Urinary bladder (tissue), 4 donors: Measurements from ENCODE around the gene ZNF655. TPM values are rescaled to one million over a fixed set of nuclear protein-coding genes. Genes with fewer than 3 reads are reported as not detected.

Experiments
- DNase-seq: peaks from one replicate; pipeline ENCODE4 v3.0.0-alpha.2; 2015; ENCODE audit errors: extremely low spot score
- H3K27ac ChIP-seq: one replicate; pipeline ENCODE4 v1.5.1; 2013; ENCODE audit warnings: low read depth, mild to moderate bottlenecking, moderate library complexity
- H3K36me3 ChIP-seq: one replicate; pipeline ENCODE4 v1.6.1; 2013; ENCODE audit warnings: mild to moderate bottlenecking, moderate library complexity; ENCODE audit not compliant: insufficient read depth
- H3K4me1 ChIP-seq: one replicate; pipeline ENCODE4 v1.6.1; 2013; ENCODE audit warnings: mild to moderate bottlenecking, moderate library complexity; ENCODE audit not compliant: insufficient read depth
- H3K4me3 ChIP-seq: one replicate; pipeline ENCODE4 v1.5.1; 2013; ENCODE audit warnings: low read depth, low read length
- WGBS: extraction: QIAGEN DNeasy Blood & Tissue Kit; methylation state at CpG from one replicate; pipeline ENCODE4 v1.1.7; 2013; 5-methylcytosine and 5-hydroxymethylcytosine counted together
- polyA plus RNA-seq: library from polyadenylated mRNA; stranded (reverse); fragments of 200-250 nt; gene quantifications from one replicate; pipeline ENCODE4 v1.2.3, GENCODE V29; 2013
- total RNA-seq: library from RNA; depleted of rRNA; stranded (reverse); fragments of >200 nt; gene quantifications from one replicate; pipeline ENCODE4 v1.2.3, GENCODE V29; 2014
- donor health status: healthy with polysubstance abuse.
- donor health status: healthy.

The ZNF655 gene
- total and polyA plus RNA-seq, 2 donors: 52.0 to 127 TPM

DNA sequence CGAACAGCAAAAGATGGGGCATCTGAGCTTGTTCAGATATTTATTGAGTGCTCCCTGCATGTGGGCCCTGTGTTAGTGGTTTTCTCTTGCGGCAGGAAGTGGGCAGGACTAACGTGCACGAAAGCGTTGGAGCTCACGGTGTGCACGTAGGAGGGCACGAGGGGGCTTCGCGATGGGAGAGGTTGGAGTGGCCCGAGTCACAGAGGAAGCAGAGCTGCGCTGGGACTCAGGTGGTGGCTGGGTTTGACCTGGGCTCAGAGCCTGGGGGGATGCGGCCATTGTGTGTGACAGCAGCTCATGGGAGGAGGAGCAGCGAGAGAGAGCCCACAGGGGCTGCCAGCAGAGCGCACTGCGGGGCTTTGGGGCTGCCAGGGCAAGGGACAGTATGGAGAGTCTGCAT, 66.0 kb downstream of the ZNF655 start:
- DNase-seq: no peak
- Histone ChIP-seq H3K27ac (no peak overlapping the region), H3K36me3 (peaks cover 11% of the 10 kb centered on the region), H3K4me3 (no peak overlapping the region), H3K4me1 (no peaks in the 10 kb centered on the region)
- 87% methylated on average over 16 of the region's 16 CpGs for WGBS

- Histone ChIP-seq H3K4me3 (no peak overlapping the region), H3K27ac (no peak overlapping the region), H3K4me1 (no peaks in the 10 kb centered on the region), H3K36me3 (peaks cover 14% of the 10 kb centered on the region)
- DNase-seq: no peak
- WGBS: 86% methylated on average over 5 of the region's 5 CpGs
Measured at GRCh38 chr7:99625321-99625720, 66.9 kb downstream of the ZNF655 start.

DNA sequence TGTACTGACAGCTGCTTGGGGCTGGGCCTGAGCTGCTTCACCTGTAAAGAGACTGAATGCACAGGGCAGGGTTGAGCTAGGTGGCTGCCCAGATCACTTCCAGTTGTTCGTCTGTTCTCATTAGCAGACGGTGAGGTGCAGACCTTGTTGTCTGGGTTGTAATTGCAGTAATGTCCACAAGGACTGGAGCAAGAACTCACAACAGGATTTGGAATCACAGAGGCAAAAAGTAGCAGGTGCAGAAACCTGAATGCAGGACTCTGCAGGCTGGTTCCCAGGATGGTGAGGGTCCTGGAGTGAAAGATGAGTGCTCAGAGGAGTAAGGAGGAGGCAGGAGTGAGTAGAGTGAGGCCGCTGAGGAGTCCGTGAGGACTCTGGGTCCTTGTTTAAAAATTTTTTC, 67.5 kb downstream of the ZNF655 start:
- Histone ChIP-seq H3K36me3 (peaks cover 14% of the 10 kb centered on the region), H3K4me3 (no peak overlapping the region), H3K4me1 (no peaks in the 10 kb centered on the region), H3K27ac (no peak overlapping the region)
- WGBS: 93% methylated on average over 4 of the region's 4 CpGs
- DNase-seq: no peak

Other genes starting within 250 kb of the ZNF655 start
- 68.9 TPM for gene ARPC1A, start 232.7 kb upstream of the ZNF655 start, total RNA-seq
- 99.2 TPM for gene ARPC1A, start 232.7 kb upstream of the ZNF655 start, polyA plus RNA-seq
- gene ARPC1B, start 183.9 kb upstream of the ZNF655 start, total RNA-seq: 84.4 TPM
- gene ARPC1B, start 183.9 kb upstream of the ZNF655 start, polyA plus RNA-seq: 184 TPM
- gene PDAP1, start 150.0 kb upstream of the ZNF655 start, total RNA-seq: 11.4 TPM
- gene PDAP1, start 150.0 kb upstream of the ZNF655 start, polyA plus RNA-seq: 215 TPM
- 43.8 TPM for gene BUD31, start 149.7 kb upstream of the ZNF655 start, total RNA-seq
- 84.2 TPM for gene BUD31, start 149.7 kb upstream of the ZNF655 start, polyA plus RNA-seq
- gene PTCD1, start 119.8 kb upstream of the ZNF655 start, total RNA-seq: 4.3 TPM
- 5.8 TPM for gene PTCD1, start 119.8 kb upstream of the ZNF655 start, polyA plus RNA-seq
- 15.6 TPM for gene CPSF4, start 119.7 kb upstream of the ZNF655 start, total RNA-seq
- 26.4 TPM for gene CPSF4, start 119.7 kb upstream of the ZNF655 start, polyA plus RNA-seq
- gene ATP5MF, start 92.5 kb upstream of the ZNF655 start, total RNA-seq: 175 TPM
- 492 TPM for gene ATP5MF, start 92.5 kb upstream of the ZNF655 start, polyA plus RNA-seq
- 22.2 TPM for gene ZNF789, start 85.8 kb upstream of the ZNF655 start, total RNA-seq
- 5.1 TPM for gene ZNF789, start 85.8 kb upstream of the ZNF655 start, polyA plus RNA-seq
- gene ZNF394, start 58.4 kb upstream of the ZNF655 start, total RNA-seq: 38.8 TPM
- 17.3 TPM for gene ZNF394, start 58.4 kb upstream of the ZNF655 start, polyA plus RNA-seq
- 14.6 TPM for gene ZKSCAN5, start 54.0 kb upstream of the ZNF655 start, total RNA-seq
- gene ZKSCAN5, start 54.0 kb upstream of the ZNF655 start, polyA plus RNA-seq: 6.7 TPM
- gene FAM200A, start 6.5 kb upstream of the ZNF655 start, total RNA-seq: 14.8 TPM
- 4.4 TPM for gene FAM200A, start 6.5 kb upstream of the ZNF655 start, polyA plus RNA-seq
- gene TMEM225B, start 39.6 kb downstream of the ZNF655 start, total RNA-seq: 1.1 TPM
- gene TMEM225B, start 39.6 kb downstream of the ZNF655 start, polyA plus RNA-seq: 1.1 TPM
- gene ZSCAN25, start 58.3 kb downstream of the ZNF655 start, total RNA-seq: 12.7 TPM
- gene ZSCAN25, start 58.3 kb downstream of the ZNF655 start, polyA plus RNA-seq: 7.9 TPM
- 29.9 TPM for gene CYP3A5, start 121.4 kb downstream of the ZNF655 start, total RNA-seq
- 7.1 TPM for gene CYP3A5, start 121.4 kb downstream of the ZNF655 start, polyA plus RNA-seq
- 0.21 TPM for gene CYP3A7, start 176.6 kb downstream of the ZNF655 start, total RNA-seq
- gene CYP3A7, start 176.6 kb downstream of the ZNF655 start, polyA plus RNA-seq: 0.06 TPM
- not detected for gene CYP3A4, start 225.5 kb downstream of the ZNF655 start, total RNA-seq
- 0.79 TPM for gene CYP3A4, start 225.5 kb downstream of the ZNF655 start, polyA plus RNA-seq